Measurements from ENCODE around the gene NKIRAS1. TPM values are rescaled to one million over a fixed set of nuclear protein-coding genes. Genes with fewer than 3 reads are reported as not detected.
A peak's percentile ranks its signal among the peaks of the same experiment; 100 is the strongest.
"Not testable (repeated sequence)": the region's sequence is repeated elsewhere in the genome, so short reads cannot be mapped to it uniquely, and the experiment has no call there.

NKIRAS1 gene
- total and polyA plus RNA-seq, 9 donors, result 8.7 to 18.9 (median 13.4) TPM

DNA sequence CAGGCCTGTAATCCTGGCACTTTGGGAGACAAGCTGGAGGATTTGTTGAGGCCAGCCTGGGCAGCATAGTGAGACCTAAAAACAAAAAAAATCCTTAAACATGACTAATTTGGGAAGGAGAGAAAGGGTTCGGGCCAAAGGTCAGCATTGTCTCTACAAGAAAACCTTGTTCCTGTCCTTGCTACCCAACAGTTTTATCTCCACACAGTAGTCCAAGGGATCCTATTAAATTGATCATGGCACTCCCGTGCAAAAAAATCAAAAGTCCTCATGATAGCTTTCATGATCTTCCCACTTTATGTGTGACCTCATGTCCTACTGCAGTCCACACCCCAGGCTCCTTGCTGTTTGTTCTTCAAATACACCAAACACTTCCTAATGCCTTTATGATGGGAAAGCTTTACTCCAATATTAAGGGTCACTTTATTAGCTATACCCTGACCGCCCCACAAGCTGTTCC is 4.3 kb upstream of the NKIRAS1 start:
- H3K4me1 ChIP-seq (ENCODE audit: insufficient read depth), result no peaks in the 10 kb centered on the region
- no peaks in the 10 kb centered on the region for H3K27me3 ChIP-seq
- TF ChIP-seq, protein P1, sequence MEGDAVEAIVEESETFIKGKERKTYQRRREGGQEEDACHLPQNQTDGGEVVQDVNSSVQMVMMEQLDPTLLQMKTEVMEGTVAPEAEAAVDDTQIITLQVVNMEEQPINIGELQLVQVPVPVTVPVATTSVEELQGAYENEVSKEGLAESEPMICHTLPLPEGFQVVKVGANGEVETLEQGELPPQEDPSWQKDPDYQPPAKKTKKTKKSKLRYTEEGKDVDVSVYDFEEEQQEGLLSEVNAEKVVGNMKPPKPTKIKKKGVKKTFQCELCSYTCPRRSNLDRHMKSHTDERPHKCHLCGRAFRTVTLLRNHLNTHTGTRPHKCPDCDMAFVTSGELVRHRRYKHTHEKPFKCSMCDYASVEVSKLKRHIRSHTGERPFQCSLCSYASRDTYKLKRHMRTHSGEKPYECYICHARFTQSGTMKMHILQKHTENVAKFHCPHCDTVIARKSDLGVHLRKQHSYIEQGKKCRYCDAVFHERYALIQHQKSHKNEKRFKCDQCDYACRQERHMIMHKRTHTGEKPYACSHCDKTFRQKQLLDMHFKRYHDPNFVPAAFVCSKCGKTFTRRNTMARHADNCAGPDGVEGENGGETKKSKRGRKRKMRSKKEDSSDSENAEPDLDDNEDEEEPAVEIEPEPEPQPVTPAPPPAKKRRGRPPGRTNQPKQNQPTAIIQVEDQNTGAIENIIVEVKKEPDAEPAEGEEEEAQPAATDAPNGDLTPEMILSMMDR (IDR thresholded peaks at IDR 0.05), result no peak
- TF ChIP-seq EP300 (IDR thresholded peaks at IDR 0.05), result no peak
- no peak for TF ChIP-seq POLR2A (IDR thresholded peaks at IDR 0.05)
- H3K9me3 ChIP-seq, result no peaks in the 10 kb centered on the region
- no peak overlapping the region for H3K4me3 ChIP-seq
- intact Hi-C loops (cut with DNase I), result no loop called here
- H3K27ac ChIP-seq, result no peak overlapping the region
- DNase-seq, result no peak
- H3K36me3 ChIP-seq, result no peaks in the 10 kb centered on the region
- WGBS, 3 donors, result 85 to 91% (median 86%) methylated on average over 3 of the region's 3 CpGs

DNA sequence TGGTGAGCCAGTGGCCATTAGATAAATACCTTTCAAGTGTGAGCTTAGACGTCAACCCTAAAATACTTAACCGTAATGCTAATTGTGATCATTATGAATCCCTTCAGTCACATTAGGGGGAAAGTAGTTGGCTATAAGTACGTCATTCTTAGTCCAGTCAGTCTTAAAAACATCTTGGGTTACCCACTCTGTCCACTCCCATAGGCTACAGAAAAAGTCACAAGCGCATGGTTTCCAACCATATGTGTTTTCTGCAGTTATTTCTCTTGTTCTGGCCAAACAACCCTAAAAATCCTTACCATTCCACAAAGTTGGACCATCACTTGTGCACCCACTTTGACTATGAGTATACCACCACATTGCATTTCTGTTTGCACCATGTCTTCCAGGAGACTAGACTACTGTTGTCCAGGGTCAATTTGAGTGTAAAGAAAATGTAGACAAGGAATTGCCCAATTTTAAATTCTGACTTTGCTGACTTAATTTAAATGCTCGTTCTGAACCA is 3.4 kb upstream of the NKIRAS1 start:
- no peak for TF ChIP-seq EP300 (IDR thresholded peaks at IDR 0.05)
- TF ChIP-seq POLR2A (IDR thresholded peaks at IDR 0.05), result no peak
- TF ChIP-seq, protein P1 (IDR thresholded peaks at IDR 0.05), result no peak
- Histone ChIP-seq H3K4me1 (ENCODE audit: insufficient read depth) (peaks cover 2% of the 10 kb centered on the region), H3K9me3 (no peaks in the 10 kb centered on the region), H3K36me3 (no peaks in the 10 kb centered on the region), H3K4me3 (no peak overlapping the region), H3K27ac (no peak overlapping the region), H3K27me3 (no peaks in the 10 kb centered on the region)
- intact Hi-C loops (cut with DNase I), result no loop called here
- no peak for DNase-seq
- 81 to 85% (median 84%) methylated on average over 5 of the region's 5 CpGs for WGBS, 3 donors

DNA sequence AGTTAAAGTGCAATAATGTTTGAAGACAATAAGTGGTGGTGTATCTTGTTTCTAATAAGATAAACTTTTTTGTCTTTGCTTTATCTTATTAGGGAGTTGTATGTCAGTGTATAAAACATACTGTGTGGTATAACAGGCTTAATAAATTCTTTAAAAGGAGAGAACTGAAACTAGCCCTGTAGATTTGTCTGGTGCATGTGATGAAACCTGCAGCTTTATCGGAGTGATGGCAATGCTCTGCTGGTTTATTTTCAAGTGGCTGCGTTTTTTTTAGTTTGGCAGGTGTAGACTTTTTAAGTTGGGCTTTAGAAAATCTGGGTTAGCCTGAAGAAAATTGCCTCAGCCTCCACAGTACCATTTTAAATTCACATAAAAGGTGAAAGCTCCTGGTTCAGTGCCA is 2.8 kb upstream of the NKIRAS1 start:
- Histone ChIP-seq H3K4me1 (ENCODE audit: insufficient read depth) (peaks cover 4% of the 10 kb centered on the region), H3K4me3 (no peak overlapping the region), H3K27ac (no peak overlapping the region), H3K27me3 (no peaks in the 10 kb centered on the region), H3K36me3 (no peaks in the 10 kb centered on the region), H3K9me3 (no peaks in the 10 kb centered on the region)
- intact Hi-C loops (cut with DNase I), result loop anchor here in 1 of 4 donors (2.0 kb wide), 1 partner anchor 27 kb away; no protein-coding TSS in a partner anchor
- 66 to 82% (median 69%) methylated on average over 2 of the region's 2 CpGs for whole genome bisulfite sequencing, 3 donors
- no peak for TF ChIP-seq EP300 (IDR thresholded peaks at IDR 0.05)
- TF ChIP-seq, protein P1 (IDR thresholded peaks at IDR 0.05), result no peak
- TF ChIP-seq POLR2A (IDR thresholded peaks at IDR 0.05), result no peak
- no peak for DNase-seq

DNA sequence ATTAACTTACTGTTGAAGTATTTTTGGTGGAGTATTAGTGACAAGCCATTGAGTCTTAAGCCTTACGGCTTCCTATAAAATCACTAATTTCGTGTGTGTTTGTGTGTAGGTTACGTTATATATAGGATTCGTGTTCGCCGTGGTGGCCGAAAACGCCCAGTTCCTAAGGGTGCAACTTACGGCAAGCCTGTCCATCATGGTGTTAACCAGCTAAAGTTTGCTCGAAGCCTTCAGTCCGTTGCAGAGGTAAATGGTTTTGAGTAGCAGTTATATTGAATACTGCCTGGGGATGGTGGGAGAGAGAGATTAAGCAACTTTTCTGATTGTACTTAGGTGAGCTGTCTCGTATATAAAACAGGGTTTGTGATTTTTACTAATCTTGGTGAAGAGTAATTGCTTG is 1.5 kb upstream of the NKIRAS1 start:
- not testable (repeated sequence) for H3K36me3 ChIP-seq; DNase-seq; H3K4me1 ChIP-seq (ENCODE audit: insufficient read depth); H3K9me3 ChIP-seq; H3K27me3 ChIP-seq
- intact Hi-C loops (cut with DNase I), result loop anchor here in 1 of 4 donors (2.0 kb wide), 1 partner anchor 28 kb away; no protein-coding TSS in a partner anchor
- WGBS, 3 donors, result 10 to 26% (median 14%) methylated on average over 12 of the region's 12 CpGs
- Histone ChIP-seq H3K4me3 (peak overlapping the region; percentile 94), H3K27ac (peak overlapping the region; percentile 68 to 88)

DNA sequence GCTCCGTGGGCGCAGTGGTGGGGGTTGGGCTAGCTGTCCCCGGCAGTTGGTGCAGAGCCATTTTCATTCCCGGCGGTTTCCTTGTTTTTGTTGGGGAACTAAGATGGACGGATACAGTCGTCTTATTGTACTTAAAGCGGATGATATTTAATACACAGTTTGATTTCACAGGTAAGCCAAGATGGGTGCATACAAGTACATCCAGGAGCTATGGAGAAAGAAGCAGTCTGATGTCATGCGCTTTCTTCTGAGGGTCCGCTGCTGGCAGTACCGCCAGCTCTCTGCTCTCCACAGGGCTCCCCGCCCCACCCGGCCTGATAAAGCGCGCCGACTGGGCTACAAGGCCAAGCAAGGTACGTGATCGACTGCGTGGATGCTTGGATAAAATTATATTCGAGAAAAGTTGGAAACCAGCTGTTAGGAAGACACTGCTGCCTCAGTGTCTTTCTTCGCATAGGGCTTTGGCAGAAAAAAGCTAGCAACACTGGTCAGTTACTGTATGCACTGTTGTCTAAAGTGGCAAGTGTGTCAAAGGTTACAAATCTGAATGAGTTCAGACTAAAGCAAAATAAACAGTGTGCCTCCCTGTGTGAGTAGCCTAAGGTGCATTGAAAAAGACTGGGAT is 1.0 kb upstream of the NKIRAS1 start:
- peak overlapping the region; percentile 94 for H3K4me3 ChIP-seq
- H3K9me3 ChIP-seq; H3K4me1 ChIP-seq (ENCODE audit: insufficient read depth); H3K36me3 ChIP-seq; H3K27me3 ChIP-seq; DNase-seq: not testable (repeated sequence)
- H3K27ac ChIP-seq, result peak overlapping the region; percentile 68 to 88
- 0 to 2% (median 0%) methylated on average over 21 of the region's 21 CpGs for WGBS, 3 donors
- intact Hi-C loops (cut with DNase I), result loop anchor here in 3 of 4 donors (2.0 kb wide), 2 partner anchors 27 to 29 kb away; partner anchors contain the start of gene NR1D2 (in 2 of the 3)
